Esophagus muscularis mucosa (tissue), 4 donors: Measurements from ENCODE around the gene TWSG1. TPM values are rescaled to one million over a fixed set of nuclear protein-coding genes. Genes with fewer than 3 reads are reported as not detected.

Experiments
- DNase-seq: peaks from one replicate; pipeline ENCODE4 v3.0.0-alpha.2; 2017; ENCODE audit errors: extremely low spot score
- H3K27ac ChIP-seq, 4 donors: fragments of 200-600 bp; sonication (generic); replicated peaks in 1 of 4; 1 replicate in 3 of 4; 2 replicates in 1 of 4; pipeline ENCODE4 v1.5.1; 2016 to 2019; ENCODE audit warnings: mild to moderate bottlenecking in 1 of 4
- H3K27me3 ChIP-seq, 4 donors: fragments of 200-600 bp; sonication (generic); one replicate each; pipeline versions ENCODE4 v1.5.1 to v1.6.0; 2016 to 2019
- H3K36me3 ChIP-seq, 4 donors: fragments of 200-600 bp; sonication (generic); one replicate each; pipeline ENCODE4 v1.5.1; 2016 to 2019
- H3K4me1 ChIP-seq, 4 donors: fragments of 200-600 bp; sonication (generic); one replicate each; pipeline ENCODE4 v1.5.1; 2016 to 2019
- H3K4me3 ChIP-seq, 4 donors: fragments of 200-600 bp; sonication (generic); 1 replicate in 2 of 4; 2 replicates in 2 of 4; pipeline ENCODE4 v1.5.1; 2016 to 2019; ENCODE audit warnings: mild to moderate bottlenecking in 4 of 4, moderate library complexity in 1 of 4
- H3K9me3 ChIP-seq, 4 donors: fragments of 200-600 bp; sonication (generic); 1 replicate in 3 of 4; 2 replicates in 1 of 4; pipeline ENCODE4 v1.5.1; 2016 to 2019
- EP300 ChIP-seq: sonication (generic); formaldehyde crosslinking; IDR thresholded peaks from one replicate; pipeline ENCODE4 v1.6.1; 2017; ENCODE audit warnings: antibody characterized with exemption
- POLR2A ChIP-seq: fragments of 450-650 bp; IDR thresholded peaks from one replicate; pipeline ENCODE4 v1.6.1; 2017; ENCODE audit warnings: antibody characterized with exemption, moderate library complexity, mild to moderate bottlenecking, low read depth
- POLR2AphosphoS5 ChIP-seq, 2 donors: sonication (generic); formaldehyde crosslinking; IDR thresholded peaks; one replicate each; pipeline ENCODE4 v1.6.1; 2017; ENCODE audit warnings: antibody characterized with exemption in 2 of 2
- WGBS: methylation state at CpG from one replicate; pipeline ENCODE4 v1.1.5; 2018; 5-methylcytosine and 5-hydroxymethylcytosine counted together
- intact Hi-C: fragments of 100-400 bp; cut with DNase I; formaldehyde crosslinking; loops from one replicate; pipeline ENCODE4 v1.15.1; 2023
- total RNA-seq, 4 donors: library from RNA; depleted of rRNA; stranded (reverse); fragments of >200 nt; gene quantifications; one replicate each; pipeline versions ENCODE4 v1.1.0 to v1.2.1, GENCODE V29; 2016
- TF ChIP-seq, protein P1 (sequence below), 3 experiments: fragments of 200-600 bp in 2 of 3; fragments of 450-650 bp in 1 of 3; sonication (generic) in 2 of 3; IDR thresholded peaks; one replicate each; pipeline ENCODE4 v1.5.1; 2017 to 2019; ENCODE audit warnings: antibody characterized with exemption in 3 of 3, mild to moderate bottlenecking in 2 of 3, moderate library complexity in 1 of 3

TWSG1 gene
- total RNA-seq, 4 donors from 2014 or later, result 88.1 to 131 (median 101) TPM

DNA sequence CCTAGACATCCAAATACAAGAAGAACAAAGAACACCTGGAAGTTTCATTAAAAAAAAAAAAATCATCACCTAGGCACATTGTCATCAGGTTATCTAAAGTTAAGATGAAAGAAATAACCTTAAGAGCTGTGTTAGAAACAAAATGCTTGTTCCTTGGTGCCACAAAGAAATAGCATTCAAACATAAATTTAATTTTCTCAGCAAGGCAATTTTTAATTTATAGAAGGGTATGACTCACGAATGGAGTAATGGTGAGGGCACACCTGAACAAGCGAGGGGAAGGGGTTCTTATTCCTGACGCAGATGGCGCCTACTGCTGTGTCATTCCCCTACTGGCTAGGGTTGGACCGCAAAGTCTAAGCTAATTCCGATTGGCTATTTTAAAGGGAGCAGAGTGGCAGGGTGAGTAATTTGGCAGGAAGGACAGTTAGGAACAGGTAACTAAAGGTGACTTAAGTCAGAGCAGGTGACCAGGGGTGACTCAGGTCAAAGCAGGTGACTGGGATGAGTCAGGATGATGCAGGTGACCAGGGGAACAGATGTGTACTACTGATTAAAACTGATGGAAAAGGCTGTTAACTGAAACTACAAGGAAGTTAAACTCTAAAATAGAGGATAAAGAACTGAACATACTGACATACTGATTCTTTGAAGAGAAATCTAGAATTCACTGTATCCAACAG, 30.0 kb upstream of the TWSG1 start:
- Histone ChIP-seq H3K27ac (no peak overlapping the region), H3K4me1 (no peaks in the 10 kb centered on the region), H3K4me3 (no peak overlapping the region), H3K27me3 (no peaks in the 10 kb centered on the region), H3K9me3 (peaks cover 0 to 4% (median 2%) of the 10 kb centered on the region in 4 donors), H3K36me3 (no peaks in the 10 kb centered on the region)
- intact Hi-C loops, result no loop called here
- WGBS, result 93% methylated on average over 6 of the region's 6 CpGs
- no peak for TF ChIP-seq POLR2A
- no peak for TF ChIP-seq POLR2AphosphoS5 (IDR thresholded peaks at IDR 0.05)
- no peak for TF ChIP-seq EP300
- TF ChIP-seq, protein P1, sequence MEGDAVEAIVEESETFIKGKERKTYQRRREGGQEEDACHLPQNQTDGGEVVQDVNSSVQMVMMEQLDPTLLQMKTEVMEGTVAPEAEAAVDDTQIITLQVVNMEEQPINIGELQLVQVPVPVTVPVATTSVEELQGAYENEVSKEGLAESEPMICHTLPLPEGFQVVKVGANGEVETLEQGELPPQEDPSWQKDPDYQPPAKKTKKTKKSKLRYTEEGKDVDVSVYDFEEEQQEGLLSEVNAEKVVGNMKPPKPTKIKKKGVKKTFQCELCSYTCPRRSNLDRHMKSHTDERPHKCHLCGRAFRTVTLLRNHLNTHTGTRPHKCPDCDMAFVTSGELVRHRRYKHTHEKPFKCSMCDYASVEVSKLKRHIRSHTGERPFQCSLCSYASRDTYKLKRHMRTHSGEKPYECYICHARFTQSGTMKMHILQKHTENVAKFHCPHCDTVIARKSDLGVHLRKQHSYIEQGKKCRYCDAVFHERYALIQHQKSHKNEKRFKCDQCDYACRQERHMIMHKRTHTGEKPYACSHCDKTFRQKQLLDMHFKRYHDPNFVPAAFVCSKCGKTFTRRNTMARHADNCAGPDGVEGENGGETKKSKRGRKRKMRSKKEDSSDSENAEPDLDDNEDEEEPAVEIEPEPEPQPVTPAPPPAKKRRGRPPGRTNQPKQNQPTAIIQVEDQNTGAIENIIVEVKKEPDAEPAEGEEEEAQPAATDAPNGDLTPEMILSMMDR (IDR thresholded peaks at IDR 0.05), result no peak
- DNase-seq, result no peak

DNA sequence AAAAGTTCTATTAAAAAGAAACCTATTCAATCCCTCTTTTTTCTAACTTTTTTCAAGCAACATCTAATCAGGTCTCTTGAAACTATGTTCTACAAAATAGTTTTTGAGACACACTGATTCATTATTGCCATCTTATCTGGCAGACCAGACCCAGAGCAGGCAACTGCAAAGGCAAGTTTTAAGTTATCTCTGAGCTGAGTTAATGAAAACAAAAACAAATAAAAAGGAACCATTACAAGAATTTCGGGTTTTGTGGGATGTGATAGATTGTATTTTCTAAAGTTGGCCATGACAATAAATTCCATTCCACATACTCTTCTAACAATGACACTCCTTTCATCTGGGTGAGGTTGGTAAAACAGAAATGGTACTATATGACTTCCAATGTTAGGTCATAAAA, 15.2 kb upstream of the TWSG1 start:
- WGBS, result 68% methylated on average over 1 of the region's 1 CpG
- H3K27me3 ChIP-seq, result no peaks in the 10 kb centered on the region
- DNase-seq, result no peak

DNA sequence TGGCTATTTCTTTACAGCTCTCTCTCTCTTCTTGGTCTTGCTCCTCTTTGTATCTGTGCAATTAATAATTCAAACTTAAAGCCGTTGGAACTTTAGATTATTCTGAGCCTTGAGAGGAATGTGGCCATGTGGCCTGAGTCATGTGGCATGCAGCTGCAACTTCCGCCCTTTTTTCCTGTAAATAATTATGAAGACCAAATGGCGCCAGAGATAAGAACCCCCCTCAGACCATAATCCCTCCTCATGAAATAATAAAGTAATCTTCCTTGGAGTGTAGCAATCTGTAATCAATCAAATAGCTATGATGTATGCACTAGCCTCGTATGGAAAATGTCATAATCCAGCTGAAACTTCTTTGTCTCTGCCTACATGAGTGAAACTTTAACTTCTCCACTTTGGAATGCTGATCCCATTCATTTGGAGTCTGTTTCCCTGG, 13.5 kb upstream of the TWSG1 start:
- no peaks in the 10 kb centered on the region for H3K27me3 ChIP-seq
- H3K9me3 ChIP-seq, result no peaks in the 10 kb centered on the region
- no peak for DNase-seq
- H3K4me3 ChIP-seq, result no peak overlapping the region
- TF ChIP-seq EP300 (no peak), POLR2A (no peak), POLR2AphosphoS5 (IDR thresholded peaks at IDR 0.05) (no peak)
- TF ChIP-seq, protein P1 (IDR thresholded peaks at IDR 0.05), result no peak
- H3K4me1 ChIP-seq, result no peaks in the 10 kb centered on the region
- H3K36me3 ChIP-seq, result no peaks in the 10 kb centered on the region
- H3K27ac ChIP-seq, result no peak overlapping the region
- intact Hi-C loops, result no loop called here
- WGBS, result 33% methylated on average over 4 of the region's 4 CpGs

More for the DNA sequence above, 15.2 kb upstream of the TWSG1 start:
- no peak overlapping the region for H3K4me3 ChIP-seq
- H3K36me3 ChIP-seq, result no peaks in the 10 kb centered on the region
- H3K4me1 ChIP-seq, result no peaks in the 10 kb centered on the region
- no peak overlapping the region for H3K27ac ChIP-seq
- no peaks in the 10 kb centered on the region for H3K9me3 ChIP-seq
- TF ChIP-seq POLR2A (no peak), POLR2AphosphoS5 (IDR thresholded peaks at IDR 0.05) (no peak), EP300 (no peak)
- TF ChIP-seq, protein P1 (IDR thresholded peaks at IDR 0.05), result no peak
- intact Hi-C loops, result no loop called here

DNA sequence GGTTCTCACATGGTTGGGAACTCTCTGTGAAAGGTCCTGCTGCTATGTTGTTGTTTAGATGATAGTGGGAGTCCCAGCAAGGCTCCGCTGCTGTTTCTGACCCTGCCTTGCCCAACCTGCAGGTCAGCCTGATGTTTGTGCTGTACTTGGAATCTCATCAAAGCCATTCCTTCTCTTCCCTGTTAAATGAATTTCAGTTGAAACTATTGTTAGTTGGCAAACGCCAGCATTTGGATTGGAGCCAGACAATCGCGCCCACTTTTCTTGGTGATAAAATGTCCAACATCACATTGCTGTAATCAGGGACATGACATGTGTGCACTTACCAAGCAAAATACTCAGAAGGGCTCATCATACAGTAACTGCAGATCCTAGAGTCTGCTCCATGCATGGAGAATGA, 12.8 kb upstream of the TWSG1 start:
- intact Hi-C loops, result no loop called here
- WGBS, result 62% methylated on average over 4 of the region's 4 CpGs
- TF ChIP-seq POLR2AphosphoS5 (IDR thresholded peaks at IDR 0.05) (no peak), EP300 (no peak), POLR2A (no peak)
- TF ChIP-seq, protein P1 (IDR thresholded peaks at IDR 0.05), result no peak

DNA sequence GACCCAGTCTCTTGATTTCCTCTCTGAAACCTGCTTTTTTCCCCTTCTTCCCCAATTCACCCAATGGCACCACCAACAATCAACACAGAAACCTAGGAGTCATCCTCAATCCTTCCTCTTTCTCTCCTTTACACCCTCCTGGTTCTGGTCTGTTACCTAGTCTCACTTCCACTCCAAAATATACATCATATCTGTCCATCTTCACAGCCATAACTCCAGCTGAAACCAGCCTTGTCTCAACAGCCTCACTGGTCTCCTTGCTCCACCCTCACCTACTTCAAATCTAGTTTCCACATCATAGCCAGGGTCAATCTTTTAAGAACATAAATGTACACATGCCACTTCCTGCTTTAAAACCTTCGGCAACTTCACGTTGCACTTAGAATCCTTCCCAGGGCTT, 11.8 kb upstream of the TWSG1 start:
- H3K36me3 ChIP-seq, result no peaks in the 10 kb centered on the region
- no peak overlapping the region for H3K4me3 ChIP-seq
- no peaks in the 10 kb centered on the region for H3K4me1 ChIP-seq
- TF ChIP-seq POLR2A (no peak), EP300 (no peak), POLR2AphosphoS5 (IDR thresholded peaks at IDR 0.05) (no peak)
- TF ChIP-seq, protein P1 (IDR thresholded peaks at IDR 0.05), result no peak
- H3K27me3 ChIP-seq, result no peaks in the 10 kb centered on the region
- WGBS, result 79% methylated on average over 2 of the region's 2 CpGs
- H3K9me3 ChIP-seq, result no peaks in the 10 kb centered on the region
- no peak for DNase-seq
- no peak overlapping the region for H3K27ac ChIP-seq
- intact Hi-C loops, result no loop called here

More for the DNA sequence above, 12.8 kb upstream of the TWSG1 start:
- Histone ChIP-seq H3K4me1 (no peaks in the 10 kb centered on the region), H3K27me3 (no peaks in the 10 kb centered on the region), H3K27ac (no peak overlapping the region), H3K9me3 (no peaks in the 10 kb centered on the region), H3K36me3 (no peaks in the 10 kb centered on the region), H3K4me3 (no peak overlapping the region)
- no peak for DNase-seq
